OCI-LY3 (cell line): ENCODE results near the gene C13orf42.

ENCODE experiments used
- CTCF ChIP-seq: fragments of 200-600, 300-600 bp; sonication (generic); IDR thresholded peaks from 2 replicates; pipeline ENCODE4 v1.5.1; 2014; ENCODE audit warnings: antibody characterized with exemption, low read length, low read depth
- EZH2phosphoT487 ChIP-seq: fragments of 200-600 bp; shearing (Covaris generic); IDR thresholded peaks from 2 replicates; pipeline ENCODE4 v1.6.1; 2018; ENCODE audit warnings: antibody characterized with exemption, mixed run types, low read depth

GRCh38 chr13:51111174-51111573 is at the start of gene C13orf42:
- TF ChIP-seq CTCF (no peak), EZH2phosphoT487 (no peak)
